Chondrocyte (in vitro differentiated cells): ENCODE data around the gene SEPTIN7. TPM values are rescaled to one million over a fixed set of nuclear protein-coding genes. Genes with fewer than 3 reads are reported as not detected.

Source experiments
- DNase-seq: peaks from one replicate; pipeline ENCODE4 v3.0.0; 2021; ENCODE audit warnings: mixed read lengths, low spot score
- H3K27ac Mint-ChIP-seq: one replicate; pipeline ENCODE4 v1.8.0; 2021; ENCODE audit warnings: mild to moderate bottlenecking, moderate library complexity, mixed read lengths; ENCODE audit not compliant: unreplicated experiment
- H3K27me3 Mint-ChIP-seq: 2 replicates; pipeline ENCODE4 v1.8.0; 2021; ENCODE audit warnings: low read depth, mixed read lengths
- H3K36me3 Mint-ChIP-seq: 2 replicates; pipeline ENCODE4 v1.8.0; 2021; ENCODE audit warnings: low read depth, mixed read lengths
- H3K4me1 Mint-ChIP-seq: 2 replicates; pipeline ENCODE4 v1.8.0; 2021; ENCODE audit warnings: low read depth, mild to moderate bottlenecking, mixed read lengths
- H3K4me3 Mint-ChIP-seq: one replicate; pipeline ENCODE4 v1.8.0; 2021; ENCODE audit warnings: mild to moderate bottlenecking, moderate library complexity, mixed read lengths; ENCODE audit not compliant: unreplicated experiment
- H3K9me3 Mint-ChIP-seq: 2 replicates; pipeline ENCODE4 v1.8.0; 2021; ENCODE audit warnings: low read depth, mixed read lengths
- total RNA-seq: library from RNA; stranded (reverse); gene quantifications from 3 replicates; pipeline ENCODE4 v1.2.1, GENCODE V29; 2021
- TF ChIP-seq, protein P1 (sequence below): fragments of 200-600 bp; sonication (generic); IDR thresholded peaks from 2 replicates; pipeline ENCODE4 v1.5.0; 2021; ENCODE audit warnings: antibody characterized with exemption, mild to moderate bottlenecking, moderate library complexity

Gene SEPTIN7
- total RNA-seq, 1 donor from 2014 or later = 380 TPM

DNA sequence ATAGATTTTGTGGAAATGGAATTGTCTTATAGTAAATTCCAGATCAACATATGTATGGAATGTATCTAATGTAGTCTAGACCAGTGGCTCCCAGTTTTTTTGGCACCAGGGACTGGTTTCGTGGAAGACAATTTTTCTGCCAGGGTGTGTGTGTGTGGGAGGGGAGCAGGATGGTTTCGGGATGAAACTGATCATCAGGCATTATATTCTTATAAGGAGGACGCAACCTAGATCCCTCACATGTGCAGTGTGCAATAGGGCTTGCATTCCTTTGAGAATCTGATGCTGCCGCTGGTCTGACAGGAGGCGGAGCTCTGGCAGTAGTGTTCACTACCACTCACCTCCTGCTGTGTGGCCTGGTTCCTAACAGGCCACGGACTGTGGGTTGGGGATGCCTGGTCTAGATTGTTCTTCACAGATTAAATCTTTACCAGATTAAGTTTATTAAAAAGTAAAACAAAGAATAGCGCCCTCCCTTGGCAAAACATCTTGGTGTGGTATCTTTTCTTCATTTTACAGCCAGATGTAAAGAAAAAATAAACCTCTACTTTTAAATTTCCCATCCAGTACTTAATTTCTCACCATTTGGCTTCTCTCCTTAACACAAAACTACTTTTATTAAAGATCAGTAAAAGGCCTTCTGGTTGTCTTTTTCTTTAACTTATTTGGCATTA, 48.4 kb downstream of the SEPTIN7 start:
- DNase-seq = no peak
- peaks cover 49% of the 10 kb centered on the region for H3K4me1 Mint-ChIP-seq
- H3K27ac Mint-ChIP-seq = peak overlapping the region; percentile 75

DNA sequence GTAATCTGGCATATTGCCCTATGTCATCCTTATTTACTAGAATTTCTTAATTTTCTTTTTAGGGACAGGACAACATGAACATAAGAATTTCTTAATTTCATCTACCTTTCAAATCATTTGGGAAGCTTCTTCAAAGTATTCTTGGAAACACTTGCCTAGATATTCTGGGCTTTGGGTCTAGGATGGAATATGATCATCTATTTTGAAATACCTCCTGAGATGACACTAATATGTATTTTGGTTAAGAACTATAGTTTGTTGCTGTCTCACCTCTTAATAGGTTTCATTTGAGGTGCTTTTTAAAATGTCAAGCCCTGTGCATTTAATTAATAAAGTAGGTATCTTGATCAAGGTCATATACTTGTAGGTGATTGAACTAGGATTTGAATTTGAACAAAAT, 49.1 kb downstream of the SEPTIN7 start:
- Mint-ChIP-seq H3K4me1 (peaks cover 51% of the 10 kb centered on the region), H3K4me3 (no peak overlapping the region), H3K9me3 (no peaks in the 10 kb centered on the region), H3K27me3 (no peaks in the 10 kb centered on the region), H3K36me3 (peaks cover 3% of the 10 kb centered on the region), H3K27ac (peak overlapping the region; percentile 75)
- TF ChIP-seq, protein P1, sequence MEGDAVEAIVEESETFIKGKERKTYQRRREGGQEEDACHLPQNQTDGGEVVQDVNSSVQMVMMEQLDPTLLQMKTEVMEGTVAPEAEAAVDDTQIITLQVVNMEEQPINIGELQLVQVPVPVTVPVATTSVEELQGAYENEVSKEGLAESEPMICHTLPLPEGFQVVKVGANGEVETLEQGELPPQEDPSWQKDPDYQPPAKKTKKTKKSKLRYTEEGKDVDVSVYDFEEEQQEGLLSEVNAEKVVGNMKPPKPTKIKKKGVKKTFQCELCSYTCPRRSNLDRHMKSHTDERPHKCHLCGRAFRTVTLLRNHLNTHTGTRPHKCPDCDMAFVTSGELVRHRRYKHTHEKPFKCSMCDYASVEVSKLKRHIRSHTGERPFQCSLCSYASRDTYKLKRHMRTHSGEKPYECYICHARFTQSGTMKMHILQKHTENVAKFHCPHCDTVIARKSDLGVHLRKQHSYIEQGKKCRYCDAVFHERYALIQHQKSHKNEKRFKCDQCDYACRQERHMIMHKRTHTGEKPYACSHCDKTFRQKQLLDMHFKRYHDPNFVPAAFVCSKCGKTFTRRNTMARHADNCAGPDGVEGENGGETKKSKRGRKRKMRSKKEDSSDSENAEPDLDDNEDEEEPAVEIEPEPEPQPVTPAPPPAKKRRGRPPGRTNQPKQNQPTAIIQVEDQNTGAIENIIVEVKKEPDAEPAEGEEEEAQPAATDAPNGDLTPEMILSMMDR = no peak
- no peak for DNase-seq

More for the DNA sequence above, 48.4 kb downstream of the SEPTIN7 start:
- TF ChIP-seq, protein P1 = peak; percentile 57
- Mint-ChIP-seq H3K9me3 (no peaks in the 10 kb centered on the region), H3K36me3 (peaks cover 3% of the 10 kb centered on the region), H3K4me3 (no peak overlapping the region), H3K27me3 (no peaks in the 10 kb centered on the region)

Other genes with a start within 250 kb of the SEPTIN7 start
- 24.2 to 29.9 TPM (median 28.3 TPM) in 3 replicates for gene HERPUD2, start 105.9 kb upstream of the SEPTIN7 start, total RNA-seq